T-cell (primary cell): ENCODE results near the gene HSPA1L. TPM values are rescaled to one million over a fixed set of nuclear protein-coding genes. Genes with fewer than 3 reads are reported as not detected.
"Not testable (repeated sequence)": the region's sequence is repeated elsewhere in the genome, so short reads cannot be mapped to it uniquely, and the experiment has no call there.

Experiments used
- ATAC-seq, 4 experiments: fragments of 200-7000 bp in 3 of 4; fragments of 150-1000 bp in 1 of 4; cut with Tn5 transposase; replicated peaks in 1 of 4; 1 replicate in 3 of 4; 2 replicates in 1 of 4; pipeline ENCODE4 v1.10.0; 2021; ENCODE audit warnings: moderate library complexity in 3 of 4, mild to moderate bottlenecking in 2 of 4, moderate number of reproducible peaks in 1 of 4
- CTCF ChIA-PET, 2 donors: fragments of 300-600 bp; sonication (Branson Sonifier 250); formaldehyde crosslinking; loops; one replicate each; lab custom pipeline; 2022; ENCODE audit warnings: antibody characterized with exemption in 2 of 2; lab: Charles Lee
- POLR2A ChIA-PET, 2 donors: fragments of 300-600 bp; sonication (Branson Sonifier 250); formaldehyde crosslinking; loops; one replicate each; lab custom pipeline; 2022; ENCODE audit warnings: antibody characterized with exemption in 2 of 2; lab: Charles Lee
- DNase-seq, 35 experiments: peaks; one replicate each; pipeline versions ENCODE4 v3.0.0 to v3.0.0-alpha.2; 2013 to 2023
- H3K27ac ChIP-seq: one replicate; pipeline ENCODE4 v1.5.1; 2013; ENCODE audit warnings: low read length
- H3K27me3 ChIP-seq, 2 experiments: replicated peaks in 1 of 2; 1 replicate in 1 of 2; 2 replicates in 1 of 2; pipeline versions ENCODE4 v1.6.1 to v1.7.0; 2013; ENCODE audit warnings: low read length in 1 of 2, mixed read lengths in 1 of 2; ENCODE audit not compliant: control insufficient read depth in 2 of 2, insufficient read depth in 2 of 2; ENCODE audit errors: extremely low read depth in 1 of 2
- H3K36me3 ChIP-seq, 2 donors: 1 replicate in 1 of 2; 2 replicates in 1 of 2; pipeline versions ENCODE4 v1.6.1 to v1.7.0; 2013; ENCODE audit warnings: low read length in 1 of 2; ENCODE audit not compliant: control insufficient read depth in 2 of 2, insufficient read depth in 1 of 2; ENCODE audit errors: extremely low read depth in 1 of 2
- H3K4me1 ChIP-seq, 2 experiments: 1 replicate in 1 of 2; 2 replicates in 1 of 2; pipeline versions ENCODE4 v1.6.1 to v1.7.0; 2013; ENCODE audit warnings: low read length in 2 of 2, mixed read lengths in 1 of 2; ENCODE audit not compliant: insufficient read depth in 2 of 2, control insufficient read depth in 1 of 2; ENCODE audit errors: extremely low read depth in 1 of 2
- H3K4me3 ChIP-seq, 2 donors: 1 replicate in 1 of 2; 2 replicates in 1 of 2; pipeline versions ENCODE4 v1.5.1 to v1.7.0; 2013; ENCODE audit warnings: mild to moderate bottlenecking in 2 of 2, low read length in 1 of 2, moderate library complexity in 1 of 2; ENCODE audit not compliant: control insufficient read depth in 1 of 2; ENCODE audit errors: extremely low read depth in 1 of 2
- H3K9me3 ChIP-seq: 2 replicates; pipeline ENCODE4 v1.7.0; 2013
- H3K27ac Mint-ChIP-seq, 2 donors: one replicate each; pipeline ENCODE4 v1.8.0; 2020 to 2021; ENCODE audit warnings: mild to moderate bottlenecking in 2 of 2, mixed read lengths in 2 of 2
- H3K27me3 Mint-ChIP-seq, 2 donors: one replicate each; pipeline ENCODE4 v1.8.0; 2021 to 2022; ENCODE audit warnings: mixed read lengths in 2 of 2
- H3K36me3 Mint-ChIP-seq: one replicate; pipeline ENCODE4 v1.8.0; 2021; ENCODE audit warnings: mixed read lengths
- H3K4me1 Mint-ChIP-seq, 3 donors: one replicate each; pipeline ENCODE4 v1.8.0; 2020 to 2022; ENCODE audit warnings: mixed read lengths in 3 of 3, mild to moderate bottlenecking in 1 of 3
- H3K4me3 Mint-ChIP-seq, 3 donors: one replicate each; pipeline ENCODE4 v1.8.0; 2020 to 2022; ENCODE audit warnings: mild to moderate bottlenecking in 3 of 3, mixed read lengths in 3 of 3, moderate library complexity in 3 of 3
- H3K9me3 Mint-ChIP-seq, 3 donors: one replicate each; pipeline ENCODE4 v1.8.0; 2020 to 2022; ENCODE audit warnings: mixed read lengths in 3 of 3
- WGBS: methylation state at CpG from one replicate; pipeline ENCODE4 v1.1.5; 2013; ENCODE audit warnings: missing lambda C conversion rate; ENCODE audit not compliant: insufficient coverage; 5-methylcytosine and 5-hydroxymethylcytosine counted together
- total RNA-seq, 35 experiments: library from RNA in 6 of 35; stranded (reverse) in 6 of 35; fragments of 120-200 nt in 1 of 35; gene quantifications; one replicate each; pipeline versions ENCODE4 v1.2.1 to v1.2.4 and lab custom pipeline; 2013 to 2026

Gene HSPA1L
- total RNA-seq, 5 donors from 2014 or later (not counting 1 experiment from before 2014, with no cell fraction given), result 2.8 to 8.5 (median 8.1) TPM

DNA sequence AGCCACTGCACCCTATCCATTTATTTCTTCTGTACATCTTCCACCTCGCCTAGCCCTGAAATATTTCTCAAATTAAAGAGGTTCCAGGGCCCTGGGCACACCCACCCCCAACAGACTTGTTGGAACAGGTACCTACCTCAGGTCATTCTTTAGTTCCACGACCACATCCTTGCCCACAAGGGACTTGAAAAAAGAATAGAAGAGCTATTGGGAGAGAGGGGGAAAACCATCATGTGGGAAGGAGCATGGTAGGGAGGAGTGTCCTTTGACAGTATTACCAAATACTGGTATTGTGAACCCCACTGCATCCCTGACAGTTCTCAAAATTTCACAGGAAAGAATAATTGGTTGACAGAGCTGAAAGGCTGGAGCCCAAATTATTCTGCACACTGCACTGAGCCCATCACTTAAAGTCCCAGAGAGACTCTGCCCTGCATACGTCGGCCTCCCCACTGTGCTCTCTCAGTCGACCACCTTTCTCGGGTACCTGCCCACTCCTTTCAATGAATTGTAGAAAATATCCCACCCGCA lies 9.1 kb downstream of the HSPA1L start:
- DNase-seq, result no peak
- ChIA-PET CTCF (interaction anchor here (0.6 to 1.6 kb wide), 5 partner anchors 10 to 76 kb away, joined by 3 to 9 read pairs (median 7); partner anchors contain the start of gene VARS1 (in 1 of the 2)), POLR2A (interaction anchor here (0.6 to 1.7 kb wide), 5 partner anchors 9 to 91 kb away, joined by 3 to 5 read pairs (median 5); partner anchors contain the start of genes HSPA1A (in 1 of the 2), HSPA1B (in 1 of the 2) and HSPA1L (in 1 of the 2))
- H3K27ac Mint-ChIP-seq, result peak overlapping the region; percentile 91 to 94
- ATAC-seq, result peak in 3 of 4 experiments; percentile 10 to 17 (median 15)
- H3K4me1 ChIP-seq, result peaks cover 8 to 29% of the 10 kb centered on the region in 2 experiments
- H3K27ac ChIP-seq, result peak overlapping the region; percentile 80
- no peaks in the 10 kb centered on the region for H3K27me3 Mint-ChIP-seq
- peaks cover 6 to 27% of the 10 kb centered on the region in 2 donors for H3K36me3 ChIP-seq
- no peaks in the 10 kb centered on the region for H3K27me3 ChIP-seq
- H3K9me3 ChIP-seq, result no peaks in the 10 kb centered on the region
- H3K4me1 Mint-ChIP-seq, result peaks cover 20 to 32% (median 21%) of the 10 kb centered on the region in 3 donors
- 50% methylated on average over 1 of the region's 7 CpGs for WGBS
- H3K36me3 Mint-ChIP-seq, result peaks cover 24% of the 10 kb centered on the region
- peak overlapping the region; percentile 64 to 79 for H3K4me3 ChIP-seq
- H3K4me3 Mint-ChIP-seq, result peak overlapping the region; percentile 83 to 90 (median 89)
- no peaks in the 10 kb centered on the region for H3K9me3 Mint-ChIP-seq

DNA sequence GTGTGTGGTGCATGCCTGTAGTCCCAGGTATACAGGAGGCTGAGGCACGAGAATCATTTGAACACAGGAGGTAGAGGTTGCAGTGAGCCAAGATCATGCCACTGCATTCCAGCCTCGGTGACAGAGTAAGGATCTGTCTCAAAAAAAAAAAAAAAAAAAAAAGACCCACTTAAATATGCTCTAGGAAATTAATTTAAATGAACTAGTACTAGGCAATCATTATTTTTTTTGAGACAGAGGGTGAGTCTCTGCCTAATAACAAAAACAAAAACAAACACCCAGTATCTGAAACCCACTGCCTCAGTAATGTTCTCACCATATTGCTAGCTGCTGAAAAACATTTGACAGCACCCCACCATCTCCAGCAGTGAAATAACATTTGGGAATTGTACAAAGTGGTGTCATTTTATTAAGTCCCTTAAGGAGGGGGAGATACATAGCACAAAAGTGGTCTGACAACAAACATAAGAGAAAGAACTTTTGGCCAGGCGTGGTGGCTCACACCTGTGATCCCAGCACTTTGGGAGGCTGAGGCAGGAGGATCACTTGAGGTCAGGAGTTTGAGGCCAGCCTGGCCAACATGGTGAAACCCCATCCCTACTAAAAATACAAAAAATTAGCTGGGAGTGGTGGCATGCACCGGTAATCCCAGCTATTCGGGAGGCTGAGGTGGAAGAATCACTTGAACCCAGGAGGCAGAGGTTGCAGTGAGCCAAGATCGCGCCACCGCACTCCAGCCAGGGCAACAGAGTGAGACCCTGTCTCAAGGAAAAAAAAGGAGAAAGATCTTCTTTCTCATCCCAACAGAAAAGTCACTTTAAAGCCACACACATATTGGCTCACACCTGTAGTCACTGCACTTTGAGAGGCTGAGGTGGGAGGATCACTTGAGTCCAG lies 13.8 kb downstream of the HSPA1L start:
- H3K27me3 ChIP-seq, H3K27ac ChIP-seq, H3K36me3 Mint-ChIP-seq, H3K9me3 ChIP-seq, DNase-seq, H3K27me3 Mint-ChIP-seq, ATAC-seq, POLR2A ChIA-PET, H3K4me3 Mint-ChIP-seq, H3K9me3 Mint-ChIP-seq, H3K4me3 ChIP-seq: not testable (repeated sequence)
- 100% methylated on average over 2 of the region's 8 CpGs for WGBS
- H3K36me3 ChIP-seq, result peaks cover 0 to 12% of the 10 kb centered on the region in 2 donors
- Mint-ChIP-seq H3K4me1 (peaks cover 31 to 36% (median 34%) of the 10 kb centered on the region in 3 donors), H3K27ac (peak overlapping the region in 1 of 2 donors; percentile 6)
- peaks cover 23 to 39% of the 10 kb centered on the region in 2 experiments for H3K4me1 ChIP-seq
- CTCF ChIA-PET, result interaction anchor here in 1 of 2 donors (0.7 kb wide), 1 partner anchor 33 kb away, joined by 8 read pairs; no protein-coding TSS in a partner anchor

- peaks cover 18 to 35% of the 10 kb centered on the region in 2 experiments for H3K4me1 ChIP-seq
- Mint-ChIP-seq H3K9me3 (no peaks in the 10 kb centered on the region), H3K4me1 (peaks cover 29 to 33% (median 31%) of the 10 kb centered on the region in 3 donors), H3K27ac (no peak overlapping the region), H3K27me3 (no peaks in the 10 kb centered on the region), H3K36me3 (peaks cover 9% of the 10 kb centered on the region), H3K4me3 (no peak overlapping the region)
- no CpG with 5 or more reads among the region's 12 CpGs for WGBS
- ChIA-PET CTCF (interaction anchor here in 1 of 2 donors (1.1 kb wide), 1 partner anchor 70 kb away, joined by 3 read pairs; no protein-coding TSS in a partner anchor), POLR2A (no interaction called here)
- H3K9me3 ChIP-seq, result no peaks in the 10 kb centered on the region
- ATAC-seq (no peak), DNase-seq (no peak)
- H3K36me3 ChIP-seq, result peaks cover 0 to 12% of the 10 kb centered on the region in 2 donors
- no peak overlapping the region for H3K4me3 ChIP-seq
- H3K27me3 ChIP-seq, result no peaks in the 10 kb centered on the region
- H3K27ac ChIP-seq, result no peak overlapping the region
Observed at GRCh38 chr6:31799781-31800180, 15.3 kb downstream of the HSPA1L start.

GRCh38 chr6:31797588-31797987 lies 17.5 kb downstream of the HSPA1L start:
- no peaks in the 10 kb centered on the region for H3K27me3 ChIP-seq
- H3K9me3 ChIP-seq, result no peaks in the 10 kb centered on the region
- WGBS, result 0% methylated on average over 3 of the region's 5 CpGs
- peaks cover 23 to 46% of the 10 kb centered on the region in 2 experiments for H3K4me1 ChIP-seq
- CTCF ChIA-PET, result interaction anchor here in 1 of 2 donors (0.7 kb wide), 2 partner anchors 17 to 18 kb away, joined by 3 read pairs; partner anchors contain the start of genes HSPA1A and HSPA1L
- Mint-ChIP-seq H3K27me3 (no peaks in the 10 kb centered on the region), H3K9me3 (no peaks in the 10 kb centered on the region), H3K4me1 (peaks cover 34 to 43% (median 39%) of the 10 kb centered on the region in 3 donors), H3K27ac (peak overlapping the region; percentile 95 to 97), H3K4me3 (peak overlapping the region; percentile 57 to 95 (median 62)), H3K36me3 (peaks cover 3% of the 10 kb centered on the region)
- H3K27ac ChIP-seq, result peak overlapping the region; percentile 71
- H3K36me3 ChIP-seq, result peaks cover 3 to 5% of the 10 kb centered on the region in 2 donors
- peak overlapping the region in 1 of 2 donors; percentile 21 for H3K4me3 ChIP-seq
- POLR2A ChIA-PET, result no interaction called here
- DNase-seq (peak in 22 of 35 experiments; percentile 14 to 61 (median 36)), ATAC-seq (peak; percentile 35 to 53 (median 37))

- Mint-ChIP-seq H3K27ac (peak overlapping the region; percentile 95 to 97), H3K4me1 (peaks cover 34 to 47% (median 40%) of the 10 kb centered on the region in 3 donors), H3K36me3 (peaks cover 3% of the 10 kb centered on the region), H3K9me3 (no peaks in the 10 kb centered on the region), H3K27me3 (no peaks in the 10 kb centered on the region), H3K4me3 (peak overlapping the region; percentile 32 to 95 (median 57))
- CTCF ChIA-PET, result interaction anchor here in 1 of 2 donors (0.7 to 1.4 kb wide), 3 partner anchors 10 to 66 kb away, joined by 3 to 7 read pairs (median 3); partner anchors contain the start of genes LSM2 and NEU1
- ATAC-seq (no peak), DNase-seq (no peak)
- Histone ChIP-seq H3K4me1 (peaks cover 23 to 45% of the 10 kb centered on the region in 2 experiments), H3K9me3 (no peaks in the 10 kb centered on the region), H3K36me3 (peaks cover 5 to 9% of the 10 kb centered on the region in 2 donors), H3K27ac (peak overlapping the region; percentile 71), H3K27me3 (no peaks in the 10 kb centered on the region), H3K4me3 (no peak overlapping the region)
- WGBS, result no CpG with 5 or more reads among the region's 2 CpGs
- POLR2A ChIA-PET, result no interaction called here
Observed at GRCh38 chr6:31796993-31797385, 18.1 kb downstream of the HSPA1L start.
